ENCODE measurements around the gene FXYD2.

GRCh38 chr11:117820071-117820470, 4.5 kb downstream of the FXYD2 start:
- TF ChIP-seq POLR2A (IDR thresholded peaks at IDR 0.05) = no peak
- TF ChIP-seq, protein P1, sequence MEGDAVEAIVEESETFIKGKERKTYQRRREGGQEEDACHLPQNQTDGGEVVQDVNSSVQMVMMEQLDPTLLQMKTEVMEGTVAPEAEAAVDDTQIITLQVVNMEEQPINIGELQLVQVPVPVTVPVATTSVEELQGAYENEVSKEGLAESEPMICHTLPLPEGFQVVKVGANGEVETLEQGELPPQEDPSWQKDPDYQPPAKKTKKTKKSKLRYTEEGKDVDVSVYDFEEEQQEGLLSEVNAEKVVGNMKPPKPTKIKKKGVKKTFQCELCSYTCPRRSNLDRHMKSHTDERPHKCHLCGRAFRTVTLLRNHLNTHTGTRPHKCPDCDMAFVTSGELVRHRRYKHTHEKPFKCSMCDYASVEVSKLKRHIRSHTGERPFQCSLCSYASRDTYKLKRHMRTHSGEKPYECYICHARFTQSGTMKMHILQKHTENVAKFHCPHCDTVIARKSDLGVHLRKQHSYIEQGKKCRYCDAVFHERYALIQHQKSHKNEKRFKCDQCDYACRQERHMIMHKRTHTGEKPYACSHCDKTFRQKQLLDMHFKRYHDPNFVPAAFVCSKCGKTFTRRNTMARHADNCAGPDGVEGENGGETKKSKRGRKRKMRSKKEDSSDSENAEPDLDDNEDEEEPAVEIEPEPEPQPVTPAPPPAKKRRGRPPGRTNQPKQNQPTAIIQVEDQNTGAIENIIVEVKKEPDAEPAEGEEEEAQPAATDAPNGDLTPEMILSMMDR (IDR thresholded peaks at IDR 0.05) = no peak
